ENCODE data around the gene UVRAG.
"Not testable (repeated sequence)": the region's sequence is repeated elsewhere in the genome, so short reads cannot be mapped to it uniquely, and the experiment has no call there.

UVRAG gene

GRCh38 chr11:75969626-75970308, 154.8 kb downstream of the UVRAG start:
- no peak for DNase-seq

GRCh38 chr11:75973710-75974109, 158.7 kb downstream of the UVRAG start:
- DNase-seq: not testable (repeated sequence)

GRCh38 chr11:75979075-75979474, 164.1 kb downstream of the UVRAG start:
- DNase-seq: not testable (repeated sequence)

GRCh38 chr11:75979479-75980027, 164.5 kb downstream of the UVRAG start:
- not testable (repeated sequence) for DNase-seq

GRCh38 chr11:75980031-75980430, 165.0 kb downstream of the UVRAG start:
- no peak for DNase-seq

- no peak for DNase-seq
Observed at GRCh38 chr11:75981546-75981945, 166.5 kb downstream of the UVRAG start.

GRCh38 chr11:75982309-75982708, 167.3 kb downstream of the UVRAG start:
- no peak for DNase-seq

GRCh38 chr11:75986966-75987365, 172.0 kb downstream of the UVRAG start:
- DNase-seq: no peak

- DNase-seq: no peak
Observed at GRCh38 chr11:75993126-75993525, 178.1 kb downstream of the UVRAG start.

- no peak for DNase-seq
Observed at GRCh38 chr11:75994616-75995015, 179.6 kb downstream of the UVRAG start.

- no peak for DNase-seq
Observed at GRCh38 chr11:75996523-75997442, 181.8 kb downstream of the UVRAG start.

GRCh38 chr11:76004400-76004799, 189.4 kb downstream of the UVRAG start:
- no peak for DNase-seq

GRCh38 chr11:76005756-76006155, 190.7 kb downstream of the UVRAG start:
- DNase-seq: no peak

- DNase-seq: no peak
Observed at GRCh38 chr11:76007166-76007565, 192.2 kb downstream of the UVRAG start.

GRCh38 chr11:76008474-76008873, 193.5 kb downstream of the UVRAG start:
- no peak for DNase-seq

- no peak for DNase-seq
Observed at GRCh38 chr11:76010051-76010450, 195.0 kb downstream of the UVRAG start.

GRCh38 chr11:76013526-76013925, 198.5 kb downstream of the UVRAG start:
- no peak for DNase-seq

GRCh38 chr11:76023236-76024068, 208.4 kb downstream of the UVRAG start:
- no peak for DNase-seq

- no peak for DNase-seq
Observed at GRCh38 chr11:76025068-76025467, 210.1 kb downstream of the UVRAG start.

- no peak for DNase-seq
Observed at GRCh38 chr11:76025817-76026216, 210.8 kb downstream of the UVRAG start.

- no peak for DNase-seq
Observed at GRCh38 chr11:76026281-76026680, 211.3 kb downstream of the UVRAG start.

GRCh38 chr11:76026862-76027261, 211.9 kb downstream of the UVRAG start:
- DNase-seq: no peak

- no peak for DNase-seq
Observed at GRCh38 chr11:76030286-76030685, 215.3 kb downstream of the UVRAG start.
